NT2/D1 (cell line): ENCODE measurements around the gene TMEM161B.

Experiments used
- SUZ12 ChIP-seq: IDR thresholded peaks from 2 replicates; pipeline ENCODE4 v1.6.1; 2011; ENCODE audit not compliant: insufficient read length, insufficient read depth; ENCODE audit errors: extremely low read depth
- YY1 ChIP-seq: IDR thresholded peaks from 2 replicates; pipeline ENCODE4 v1.6.1; 2011; ENCODE audit not compliant: insufficient read length, insufficient read depth
- ZNF274 ChIP-seq: IDR thresholded peaks from 2 replicates; pipeline ENCODE4 v1.6.1; 2011; ENCODE audit warnings: mild to moderate bottlenecking, low read depth, low read length

DNA sequence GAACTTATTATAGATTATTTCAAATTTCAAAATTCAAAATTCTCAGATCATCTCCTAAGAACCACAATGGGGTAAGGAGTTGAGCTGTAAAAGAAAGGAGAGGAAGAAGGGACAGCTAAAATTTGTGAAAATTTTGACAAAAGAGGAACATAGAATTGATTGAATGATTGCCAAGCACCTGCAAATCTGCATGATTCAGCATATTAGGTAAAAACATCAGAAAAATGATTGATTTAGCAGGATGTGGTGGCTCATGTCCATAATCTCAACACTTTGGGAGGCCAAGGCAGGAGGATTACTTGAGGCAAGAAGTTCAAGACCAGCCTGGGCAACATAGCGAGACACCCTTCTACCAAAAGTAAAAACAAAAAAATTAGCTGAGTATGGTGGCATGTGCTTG lies 14.3 kb downstream of the TMEM161B start:
- TF ChIP-seq SUZ12 (no peak), ZNF274 (no peak), YY1 (no peak)
